Fibroblast of lung (primary cell): ENCODE data around the gene INTS14.

Source experiments
- EZH2 ChIP-seq: IDR thresholded peaks from 2 replicates; pipeline ENCODE4 v1.5.1; 2012; ENCODE audit warnings: low read length, control low read depth, mild to moderate bottlenecking; ENCODE audit errors: missing control alignments
- TF ChIP-seq, protein P1 (sequence below), 2 donors: IDR thresholded peaks in 1 of 2; conservative IDR thresholded peaks in 1 of 2; 1 replicate in 1 of 2; 2 replicates in 1 of 2; pipeline ENCODE4 v1.5.1; 2011 to 2012; ENCODE audit warnings: low read length in 2 of 2, control low read depth in 1 of 2, inconsistent platforms in 1 of 2, low read depth in 1 of 2, mild to moderate bottlenecking in 1 of 2

DNA sequence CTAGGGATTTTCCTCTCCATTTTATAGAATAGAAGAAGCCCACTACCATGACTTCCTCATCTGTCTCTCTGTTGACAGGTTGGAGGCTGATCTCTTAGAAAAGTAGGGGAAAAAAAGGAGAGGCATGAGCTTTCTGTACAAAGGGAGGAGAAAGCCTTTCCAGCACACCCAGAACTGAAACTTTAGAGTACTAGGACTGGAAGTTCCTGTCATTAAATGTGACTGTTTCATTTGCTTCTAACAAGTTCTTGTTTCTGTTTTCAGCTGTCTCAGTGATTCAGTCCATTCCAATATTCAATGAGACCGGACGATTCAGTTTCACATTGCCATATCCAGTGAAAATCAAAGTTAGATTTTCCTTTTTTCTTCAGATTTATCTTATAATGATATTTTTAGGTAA, 39.0 kb downstream of the INTS14 start:
- TF ChIP-seq, protein P1, sequence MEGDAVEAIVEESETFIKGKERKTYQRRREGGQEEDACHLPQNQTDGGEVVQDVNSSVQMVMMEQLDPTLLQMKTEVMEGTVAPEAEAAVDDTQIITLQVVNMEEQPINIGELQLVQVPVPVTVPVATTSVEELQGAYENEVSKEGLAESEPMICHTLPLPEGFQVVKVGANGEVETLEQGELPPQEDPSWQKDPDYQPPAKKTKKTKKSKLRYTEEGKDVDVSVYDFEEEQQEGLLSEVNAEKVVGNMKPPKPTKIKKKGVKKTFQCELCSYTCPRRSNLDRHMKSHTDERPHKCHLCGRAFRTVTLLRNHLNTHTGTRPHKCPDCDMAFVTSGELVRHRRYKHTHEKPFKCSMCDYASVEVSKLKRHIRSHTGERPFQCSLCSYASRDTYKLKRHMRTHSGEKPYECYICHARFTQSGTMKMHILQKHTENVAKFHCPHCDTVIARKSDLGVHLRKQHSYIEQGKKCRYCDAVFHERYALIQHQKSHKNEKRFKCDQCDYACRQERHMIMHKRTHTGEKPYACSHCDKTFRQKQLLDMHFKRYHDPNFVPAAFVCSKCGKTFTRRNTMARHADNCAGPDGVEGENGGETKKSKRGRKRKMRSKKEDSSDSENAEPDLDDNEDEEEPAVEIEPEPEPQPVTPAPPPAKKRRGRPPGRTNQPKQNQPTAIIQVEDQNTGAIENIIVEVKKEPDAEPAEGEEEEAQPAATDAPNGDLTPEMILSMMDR (conservative IDR thresholded peaks at IDR 0.05 in 1 of 2, IDR thresholded peaks at IDR 0.05 in 1 of 2; ENCODE audit: low read depth in 1 of 2, low read length in 2 of 2): no peak
- TF ChIP-seq EZH2: no peak
